Fibroblast of the aortic adventitia (primary cell): Measurements from ENCODE around the gene CAST. TPM values are rescaled to one million over a fixed set of nuclear protein-coding genes. Genes with fewer than 3 reads are reported as not detected.

Experiments
- DNase-seq: peaks from one replicate; pipeline ENCODE4 v3.0.0-alpha.2; 2010; ENCODE audit warnings: low read depth
- H3K4me3 ChIP-seq: 2 replicates; pipeline ENCODE4 v1.5.1; 2011; ENCODE audit warnings: low read depth, mild to moderate bottlenecking, control low read depth, low read length, moderate library complexity
- total RNA-seq: library from RNA; depleted of rRNA; stranded (reverse); fragments of >200 nt; gene quantifications from 2 replicates; pipeline ENCODE4 v1.2.3, GENCODE V29; 2012; ENCODE audit warnings: low replicate concordance
- TF ChIP-seq, protein P1 (sequence below): IDR thresholded peaks from 2 replicates; pipeline ENCODE4 v1.5.1; 2011; ENCODE audit warnings: mild to moderate bottlenecking, low read length, control low read depth, inconsistent platforms; ENCODE audit not compliant: insufficient read depth

The CAST gene
- total RNA-seq, 1 donor, result 398 TPM

DNA sequence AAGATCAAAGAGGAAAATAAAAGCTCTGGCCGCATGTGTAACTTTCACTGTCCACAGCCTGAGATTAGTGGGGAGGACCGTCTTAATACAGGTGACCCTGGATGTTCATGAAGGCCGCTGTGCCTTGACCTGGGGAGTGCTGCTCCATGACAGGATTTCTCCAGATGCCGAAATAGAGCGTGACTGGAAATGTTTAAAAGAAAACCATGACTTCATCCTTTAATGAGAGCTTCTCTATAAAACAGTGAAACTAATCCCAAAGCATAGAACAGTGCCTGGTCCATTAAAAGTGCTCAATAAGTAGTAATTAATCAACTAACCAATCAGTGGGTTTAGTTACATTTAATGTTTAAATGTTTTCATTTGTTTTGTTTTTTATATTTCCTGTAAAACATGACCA, 82.8 kb downstream of the CAST start:
- no peak for DNase-seq
- TF ChIP-seq, protein P1, sequence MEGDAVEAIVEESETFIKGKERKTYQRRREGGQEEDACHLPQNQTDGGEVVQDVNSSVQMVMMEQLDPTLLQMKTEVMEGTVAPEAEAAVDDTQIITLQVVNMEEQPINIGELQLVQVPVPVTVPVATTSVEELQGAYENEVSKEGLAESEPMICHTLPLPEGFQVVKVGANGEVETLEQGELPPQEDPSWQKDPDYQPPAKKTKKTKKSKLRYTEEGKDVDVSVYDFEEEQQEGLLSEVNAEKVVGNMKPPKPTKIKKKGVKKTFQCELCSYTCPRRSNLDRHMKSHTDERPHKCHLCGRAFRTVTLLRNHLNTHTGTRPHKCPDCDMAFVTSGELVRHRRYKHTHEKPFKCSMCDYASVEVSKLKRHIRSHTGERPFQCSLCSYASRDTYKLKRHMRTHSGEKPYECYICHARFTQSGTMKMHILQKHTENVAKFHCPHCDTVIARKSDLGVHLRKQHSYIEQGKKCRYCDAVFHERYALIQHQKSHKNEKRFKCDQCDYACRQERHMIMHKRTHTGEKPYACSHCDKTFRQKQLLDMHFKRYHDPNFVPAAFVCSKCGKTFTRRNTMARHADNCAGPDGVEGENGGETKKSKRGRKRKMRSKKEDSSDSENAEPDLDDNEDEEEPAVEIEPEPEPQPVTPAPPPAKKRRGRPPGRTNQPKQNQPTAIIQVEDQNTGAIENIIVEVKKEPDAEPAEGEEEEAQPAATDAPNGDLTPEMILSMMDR, result no peak
- no peak overlapping the region for H3K4me3 ChIP-seq

DNA sequence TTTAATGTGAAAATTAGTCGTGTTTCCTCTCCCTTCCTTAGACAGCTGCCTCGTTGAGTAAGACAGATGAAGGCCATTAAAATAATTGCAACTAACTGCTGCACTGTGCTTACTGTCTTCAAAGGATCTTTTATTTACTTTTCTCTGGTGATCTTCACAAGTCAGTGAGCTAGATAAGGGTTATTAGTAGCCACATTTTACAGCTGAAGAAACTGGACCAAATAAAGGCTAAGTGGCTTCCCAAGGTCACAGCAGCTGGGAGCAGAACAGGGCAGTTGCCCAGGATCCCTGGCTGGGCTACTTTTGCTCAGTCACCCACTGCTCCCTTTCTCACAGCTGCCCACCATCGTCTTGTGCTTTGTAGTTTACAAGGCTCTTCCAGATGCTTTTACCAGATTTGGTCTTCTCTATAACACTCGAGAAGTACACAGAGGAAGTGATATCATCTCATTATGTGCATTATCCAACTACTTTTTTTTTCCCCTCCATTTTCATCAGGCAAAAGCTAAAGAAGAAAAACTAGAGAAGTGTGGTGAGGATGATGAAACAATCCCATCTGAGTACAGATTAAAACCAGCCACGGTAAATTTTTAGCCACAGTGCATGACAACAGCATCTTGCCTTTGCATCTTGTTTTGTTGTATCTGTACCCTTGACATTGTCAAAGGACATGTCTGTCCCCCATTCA, 83.8 kb downstream of the CAST start:
- TF ChIP-seq, protein P1, result no peak
- no peak overlapping the region for H3K4me3 ChIP-seq
- DNase-seq, result no peak

DNA sequence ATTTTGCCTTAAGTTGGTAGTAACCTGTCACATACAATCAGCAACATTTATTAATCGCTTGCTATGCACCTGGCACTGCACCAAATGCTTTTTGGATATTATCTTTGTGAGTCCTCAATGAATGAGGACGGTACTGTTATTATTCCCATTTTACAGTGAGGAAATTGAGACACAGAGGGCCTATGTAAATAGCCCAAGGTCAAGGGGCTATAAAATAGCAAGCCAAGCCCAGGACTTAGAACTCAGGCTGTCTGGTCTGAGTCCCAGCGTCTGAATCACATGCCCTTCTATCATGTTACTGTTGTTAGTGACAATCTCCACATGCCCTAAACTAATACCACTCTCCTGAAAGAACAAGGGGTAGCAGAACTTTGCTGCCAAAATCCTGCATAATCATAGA, 85.5 kb downstream of the CAST start:
- no peak for DNase-seq
- TF ChIP-seq, protein P1, result no peak
- H3K4me3 ChIP-seq, result no peak overlapping the region

DNA sequence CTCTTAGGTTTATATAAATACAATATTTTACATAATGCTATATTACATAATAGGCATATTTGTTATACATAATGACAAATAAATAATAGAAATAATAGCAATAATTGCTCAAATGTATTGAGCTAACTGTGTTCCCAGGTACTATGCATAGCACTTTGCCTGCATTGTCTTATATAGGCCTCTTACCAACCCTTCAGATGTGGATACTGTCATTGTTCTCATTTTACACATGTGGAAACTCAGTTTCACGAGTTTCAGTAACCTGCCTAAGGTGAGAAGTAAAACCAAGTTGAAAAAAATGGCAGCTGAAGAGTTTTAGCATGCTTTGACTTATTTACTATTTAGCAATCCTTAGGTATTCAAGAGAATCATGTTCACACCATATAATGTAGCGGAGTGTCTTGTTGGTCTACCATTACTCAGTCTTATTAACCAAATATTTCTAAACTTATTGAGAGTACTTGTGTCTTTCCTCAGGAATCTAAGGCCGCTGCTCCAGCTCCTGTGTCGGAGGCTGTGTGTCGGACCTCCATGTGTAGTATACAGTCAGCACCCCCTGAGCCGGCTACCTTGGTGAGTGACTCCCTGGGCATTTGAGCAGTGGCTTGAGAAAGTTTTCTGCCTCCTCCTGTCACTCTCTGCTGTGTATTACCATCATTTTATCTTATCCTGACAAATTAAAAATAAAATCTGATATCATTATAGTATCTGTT, 88.1 kb downstream of the CAST start:
- DNase-seq, result no peak
- H3K4me3 ChIP-seq, result no peak overlapping the region
- TF ChIP-seq, protein P1, result no peak

DNA sequence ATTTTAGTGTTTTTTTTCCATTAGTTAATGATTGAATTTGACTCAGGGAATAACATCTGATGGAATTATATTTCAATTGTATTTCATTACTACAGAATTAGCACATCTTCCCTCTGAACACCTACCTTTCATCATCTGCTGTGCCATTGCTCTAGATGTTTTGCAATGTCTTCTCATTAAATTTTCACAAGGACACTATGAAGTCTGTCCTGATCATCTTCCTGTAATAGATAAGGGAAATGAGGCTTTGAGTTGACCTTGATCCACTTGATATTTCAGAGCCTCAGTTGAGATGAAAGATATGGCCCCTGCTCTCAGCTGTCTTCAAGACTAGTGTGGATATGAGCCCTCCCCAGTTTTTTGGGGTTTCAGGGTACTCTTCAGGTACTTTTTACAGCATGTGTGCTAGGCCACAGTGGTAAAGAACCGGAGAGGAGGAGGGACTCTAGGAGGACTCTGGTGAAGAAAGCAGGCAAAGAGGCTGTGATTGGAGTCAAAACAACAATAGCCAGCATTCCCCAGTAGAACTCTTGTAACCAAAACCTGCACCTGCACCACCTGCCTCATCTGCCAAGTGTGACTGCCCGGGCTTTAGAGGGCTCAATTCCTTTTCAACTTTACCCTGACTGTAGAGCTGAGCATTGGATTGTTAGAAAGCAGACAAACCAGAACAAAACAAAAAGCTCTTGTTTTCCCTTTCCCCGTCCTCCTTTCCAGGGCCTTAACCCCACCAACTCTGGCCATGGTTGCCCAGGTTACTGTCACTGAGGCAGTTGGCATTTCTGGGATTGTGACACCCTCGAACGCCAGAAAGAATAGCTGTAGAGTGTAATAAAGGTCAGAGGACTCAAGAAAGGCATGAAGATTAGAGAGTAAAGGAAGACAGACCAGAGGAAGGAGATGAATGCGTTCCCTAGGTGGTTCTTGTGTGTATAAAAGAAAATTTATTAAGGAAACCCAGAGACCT, 89.3 kb downstream of the CAST start:
- no peak overlapping the region for H3K4me3 ChIP-seq
- no peak for DNase-seq
- TF ChIP-seq, protein P1, result no peak

DNA sequence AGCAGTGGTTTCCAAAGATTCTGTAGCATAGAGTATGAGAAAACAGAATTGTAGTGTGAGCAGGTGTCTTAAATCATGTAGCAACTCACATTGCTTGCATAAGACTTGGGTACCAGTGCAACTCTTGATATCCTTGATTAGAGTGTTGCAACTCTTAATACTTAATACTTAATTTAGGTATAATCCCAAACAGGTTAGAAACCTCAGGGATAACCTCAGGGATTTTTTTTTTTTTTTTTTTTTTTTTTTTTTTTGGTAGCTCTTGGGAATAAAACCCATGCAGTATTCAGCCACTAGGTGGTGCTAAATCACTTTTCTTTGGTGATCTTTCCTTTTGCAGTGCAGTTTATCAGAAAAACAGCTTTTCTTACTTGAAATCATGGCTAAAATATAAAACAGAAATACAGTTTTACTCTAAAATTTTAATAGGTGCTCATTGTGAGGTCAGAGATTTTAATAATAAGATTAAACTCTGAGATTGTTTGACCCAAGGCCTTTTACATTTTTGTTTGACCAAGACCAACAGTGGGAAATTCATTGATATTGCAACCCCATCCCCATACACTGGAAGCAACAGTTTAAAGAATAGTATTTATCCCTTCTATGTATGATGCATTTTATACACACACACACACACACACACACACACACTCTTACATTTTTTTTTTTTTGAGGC, 90.3 kb downstream of the CAST start:
- DNase-seq, result peak; percentile 86
- no peak overlapping the region for H3K4me3 ChIP-seq
- TF ChIP-seq, protein P1, result peak; percentile 69
